Activated CD4-positive, alpha-beta memory T cell treated with anti-CD3 and anti-CD28 coated beads, Interleukin-2, amount 10 ng/mL, durations not matched to agents 7 days and 5 days (primary cell): ENCODE data around the gene ZPR1. TPM values are rescaled to one million over a fixed set of nuclear protein-coding genes. Genes with fewer than 3 reads are reported as not detected.
"Not testable (repeated sequence)": the region's sequence is repeated elsewhere in the genome, so short reads cannot be mapped to it uniquely, and the experiment has no call there.

Experiments used
- CTCF ChIA-PET: fragments of 350-600 bp; sonication (Branson Sonifier 250); formaldehyde crosslinking; loops from one replicate; lab custom pipeline; 2021; ENCODE audit warnings: antibody characterized with exemption, inconsistent platforms; lab: Charles Lee
- POLR2A ChIA-PET: fragments of 350-600 bp; sonication (Branson Sonifier 250); formaldehyde crosslinking; loops from one replicate; lab custom pipeline; 2021; ENCODE audit warnings: antibody characterized with exemption; lab: Charles Lee
- DNase-seq: peaks from one replicate; pipeline ENCODE4 v3.0.0-alpha.2; 2020
- H3K27ac Mint-ChIP-seq: one replicate; pipeline ENCODE4 v1.8.0; 2021; ENCODE audit warnings: mild to moderate bottlenecking, mixed read lengths
- H3K27me3 Mint-ChIP-seq: one replicate; pipeline ENCODE4 v1.8.0; 2021; ENCODE audit warnings: mixed read lengths
- H3K36me3 Mint-ChIP-seq: one replicate; pipeline ENCODE4 v1.8.0; 2021; ENCODE audit warnings: low read depth, mixed read lengths
- H3K4me1 Mint-ChIP-seq: one replicate; pipeline ENCODE4 v1.8.0; 2021; ENCODE audit warnings: mixed read lengths
- H3K4me3 Mint-ChIP-seq: one replicate; pipeline ENCODE4 v1.8.0; 2021; ENCODE audit warnings: mild to moderate bottlenecking, mixed read lengths
- H3K9me3 Mint-ChIP-seq: one replicate; pipeline ENCODE4 v1.8.0; 2021; ENCODE audit warnings: mixed read lengths
- total RNA-seq, 2 experiments: library from RNA; stranded (reverse); gene quantifications; one replicate each; pipeline ENCODE4 v1.2.3, GENCODE V29; 2021

The ZPR1 gene
- total RNA-seq, 2 experiments from 2014 or later = 55.6 to 57.6 TPM

DNA sequence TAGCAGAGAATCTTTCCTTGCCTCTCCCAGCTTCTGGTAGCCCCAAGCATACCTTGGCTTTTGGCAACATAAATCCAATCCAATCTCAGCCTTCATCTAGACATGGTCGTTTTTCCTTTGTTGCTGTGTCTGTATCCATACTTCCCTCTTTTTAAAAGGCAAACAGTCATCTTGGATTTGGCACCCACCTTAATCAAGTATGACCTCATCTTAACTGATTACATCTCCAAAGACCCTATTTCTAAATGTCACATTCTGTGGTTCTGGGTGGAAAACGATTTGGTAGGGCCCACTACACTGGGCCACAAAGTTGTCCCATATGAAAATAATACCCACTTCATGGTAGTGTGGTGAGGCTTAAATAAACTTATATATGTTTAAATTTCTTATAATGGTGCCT, 15.9 kb downstream of the ZPR1 start:
- H3K4me1 Mint-ChIP-seq = peaks cover 57% of the 10 kb centered on the region
- ChIA-PET CTCF (interaction anchor here (0.7 to 5.2 kb wide), 7 partner anchors 15 to 409 kb away, joined by 3 to 33 read pairs (median 5); partner anchors contain the start of genes APOA5 and ZPR1), POLR2A (interaction anchor here (1.0 to 8.8 kb wide), 11 partner anchors 11 to 407 kb away, joined by 3 to 119 read pairs (median 4); partner anchors contain the start of genes APOA1, APOA5 and ZPR1)
- DNase-seq = no peak
- H3K9me3 Mint-ChIP-seq = no peaks in the 10 kb centered on the region
- H3K36me3 Mint-ChIP-seq = peaks cover 34% of the 10 kb centered on the region
- H3K4me3 Mint-ChIP-seq = peak overlapping the region; percentile 97
- no peaks in the 10 kb centered on the region for H3K27me3 Mint-ChIP-seq
- peak overlapping the region; percentile 91 for H3K27ac Mint-ChIP-seq

DNA sequence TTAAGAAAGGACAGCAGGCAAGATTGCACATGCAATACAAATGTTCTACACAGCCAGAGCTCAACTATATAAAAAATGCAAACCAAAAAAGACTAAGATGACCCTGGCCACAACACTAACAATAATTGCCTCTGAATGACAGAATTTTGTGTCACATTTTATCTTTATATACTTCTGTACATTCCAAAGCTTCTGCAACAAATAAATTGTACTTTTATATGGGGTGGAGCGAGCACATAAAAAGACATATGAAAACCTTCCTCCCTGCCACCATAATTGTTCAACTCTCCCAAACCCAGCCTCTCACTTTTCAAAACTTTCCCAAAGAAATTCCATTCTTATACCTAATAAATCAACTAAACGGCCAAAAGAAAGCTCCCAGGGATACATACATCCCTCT, 25.7 kb downstream of the ZPR1 start:
- Mint-ChIP-seq H3K27me3 (no peaks in the 10 kb centered on the region), H3K27ac (no peak overlapping the region), H3K9me3 (no peaks in the 10 kb centered on the region), H3K4me3 (no peak overlapping the region), H3K4me1 (no peaks in the 10 kb centered on the region), H3K36me3 (peaks cover 63% of the 10 kb centered on the region)
- DNase-seq = no peak
- CTCF ChIA-PET = no interaction called here
- POLR2A ChIA-PET = interaction anchor here (1.4 to 2.8 kb wide), 2 partner anchors 10 to 24 kb away, joined by 3 to 13 read pairs; partner anchors contain the start of gene BUD13

GRCh38 chr11:116756044-116756443, 31.8 kb downstream of the ZPR1 start:
- not testable (repeated sequence) for H3K9me3 Mint-ChIP-seq, H3K27ac Mint-ChIP-seq

DNA sequence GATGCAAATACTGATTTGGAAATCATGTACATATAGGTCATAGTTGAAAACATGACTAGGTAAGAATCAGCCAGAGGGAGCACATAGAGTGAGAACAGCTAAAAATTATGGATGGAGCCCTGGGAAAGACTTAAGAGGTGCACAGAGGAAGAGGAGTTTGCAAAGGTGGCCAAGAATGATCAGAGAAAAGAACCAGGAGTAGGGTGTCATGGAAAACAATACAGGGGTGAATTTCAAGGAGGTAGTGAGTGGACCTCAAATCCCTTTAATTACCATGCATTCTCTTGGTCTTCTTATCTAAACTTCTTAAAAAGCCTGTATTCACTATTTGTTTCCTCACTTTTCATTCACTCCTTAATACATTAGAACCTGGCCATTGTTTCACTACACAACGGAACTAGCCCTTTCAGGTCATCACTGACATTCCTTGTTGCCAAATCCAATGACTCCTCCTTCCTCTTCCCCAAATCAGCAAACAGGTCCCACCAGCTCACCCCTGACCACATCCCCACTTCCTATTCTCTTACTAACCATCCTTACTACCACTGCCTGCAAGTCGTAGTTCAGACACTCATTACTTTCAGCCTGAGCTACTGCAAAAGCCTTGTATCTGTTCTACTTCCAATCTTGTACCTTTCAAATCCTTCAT, 37.6 kb downstream of the ZPR1 start:
- POLR2A ChIA-PET = interaction anchor here (1.1 kb wide), 1 partner anchor 395 kb away, joined by 3 read pairs; no protein-coding TSS in a partner anchor
- CTCF ChIA-PET = interaction anchor here (1.3 kb wide), 1 partner anchor 86 kb away, joined by 4 read pairs; no protein-coding TSS in a partner anchor

More at GRCh38 chr11:116756044-116756443, 31.8 kb downstream of the ZPR1 start:
- peaks cover 61% of the 10 kb centered on the region for H3K36me3 Mint-ChIP-seq
- H3K27me3 Mint-ChIP-seq, H3K4me1 Mint-ChIP-seq, POLR2A ChIA-PET, H3K4me3 Mint-ChIP-seq, DNase-seq: not testable (repeated sequence)
- CTCF ChIA-PET = interaction anchor here (1.0 to 1.9 kb wide), 2 partner anchors 13 to 23 kb away, joined by 3 to 10 read pairs; no protein-coding TSS in a partner anchor

GRCh38 chr11:116742104-116742503, 45.7 kb downstream of the ZPR1 start:
- Mint-ChIP-seq H3K4me1 (peaks cover 1% of the 10 kb centered on the region), H3K27ac (no peak overlapping the region), H3K4me3 (no peak overlapping the region), H3K9me3 (no peaks in the 10 kb centered on the region), H3K36me3 (peaks cover 16% of the 10 kb centered on the region), H3K27me3 (no peaks in the 10 kb centered on the region)
- ChIA-PET CTCF (interaction anchor here (1.4 to 4.2 kb wide), 5 partner anchors 8 to 18 kb away, joined by 3 to 35 read pairs (median 8); no protein-coding TSS in a partner anchor), POLR2A (no interaction called here)
- no peak for DNase-seq

More for the DNA sequence above, 37.6 kb downstream of the ZPR1 start:
- Mint-ChIP-seq H3K9me3 (no peaks in the 10 kb centered on the region), H3K36me3 (peaks cover 43% of the 10 kb centered on the region), H3K27ac (no peak overlapping the region), H3K4me1 (no peaks in the 10 kb centered on the region), H3K27me3 (no peaks in the 10 kb centered on the region), H3K4me3 (no peak overlapping the region)
- no peak for DNase-seq

DNA sequence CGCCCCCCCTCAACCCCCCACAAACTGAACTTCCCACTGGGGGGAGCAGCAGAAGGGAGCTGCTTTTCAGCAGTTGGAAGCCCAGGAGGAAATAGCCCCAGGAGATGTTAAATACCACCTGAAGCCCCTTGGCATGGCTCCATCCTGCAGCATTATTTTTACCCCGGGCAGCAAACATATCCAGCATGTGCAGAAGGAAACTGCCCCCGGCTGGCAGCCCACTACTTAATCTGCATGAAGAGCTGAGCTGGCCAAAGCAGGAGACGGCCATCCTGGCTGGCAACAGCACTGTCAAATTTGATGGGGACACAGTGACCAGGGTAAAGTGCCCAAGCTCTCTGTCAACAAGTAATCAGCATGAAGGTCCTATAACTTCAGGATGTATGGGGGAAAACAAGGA, 47.1 kb downstream of the ZPR1 start:
- H3K36me3 Mint-ChIP-seq = peaks cover 11% of the 10 kb centered on the region
- no peak overlapping the region for H3K4me3 Mint-ChIP-seq
- ChIA-PET CTCF (interaction anchor here (0.9 to 4.2 kb wide), 2 partner anchors 7 to 14 kb away, joined by 3 to 35 read pairs; no protein-coding TSS in a partner anchor), POLR2A (no interaction called here)
- H3K4me1 Mint-ChIP-seq = peaks cover 1% of the 10 kb centered on the region
- DNase-seq = no peak
- H3K27me3 Mint-ChIP-seq = no peaks in the 10 kb centered on the region
- no peaks in the 10 kb centered on the region for H3K9me3 Mint-ChIP-seq
- no peak overlapping the region for H3K27ac Mint-ChIP-seq

GRCh38 chr11:116738975-116739374, 48.8 kb downstream of the ZPR1 start:
- no peak overlapping the region for H3K4me3 Mint-ChIP-seq
- no peaks in the 10 kb centered on the region for H3K36me3 Mint-ChIP-seq
- H3K4me1 Mint-ChIP-seq = peaks cover 1% of the 10 kb centered on the region
- H3K27ac Mint-ChIP-seq = no peak overlapping the region
- DNase-seq = no peak
- ChIA-PET POLR2A (interaction anchor here (1.3 kb wide), 1 partner anchor 10 kb away, joined by 3 read pairs; no protein-coding TSS in a partner anchor), CTCF (interaction anchor here (1.0 to 1.3 kb wide), 2 partner anchors 52 to 367 kb away, joined by 3 to 4 read pairs; no protein-coding TSS in a partner anchor)
- no peaks in the 10 kb centered on the region for H3K27me3 Mint-ChIP-seq
- no peaks in the 10 kb centered on the region for H3K9me3 Mint-ChIP-seq

DNA sequence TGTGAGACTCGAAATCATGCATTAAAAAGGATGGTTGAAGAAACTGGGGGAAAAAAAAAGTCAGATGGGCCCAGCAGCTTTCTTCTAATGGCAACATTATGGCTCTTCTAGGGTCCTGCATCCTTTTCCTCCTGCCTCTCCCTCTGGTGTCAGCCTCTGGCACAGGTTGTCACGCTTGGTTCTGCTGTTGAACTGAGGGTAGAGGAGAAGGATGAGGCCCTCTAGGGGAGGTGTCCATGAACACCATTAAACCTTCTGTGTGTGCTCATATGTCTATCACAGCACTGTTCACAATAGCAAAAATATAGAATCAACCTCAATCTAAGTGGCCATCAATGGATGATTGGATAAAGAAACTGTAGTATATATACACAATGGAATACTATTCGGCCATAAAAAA, 51.1 kb downstream of the ZPR1 start:
- no peaks in the 10 kb centered on the region for H3K9me3 Mint-ChIP-seq
- POLR2A ChIA-PET = no interaction called here
- no peak overlapping the region for H3K4me3 Mint-ChIP-seq
- peaks cover 8% of the 10 kb centered on the region for H3K4me1 Mint-ChIP-seq
- CTCF ChIA-PET = interaction anchor here (1.3 to 1.8 kb wide), 2 partner anchors 54 to 99 kb away, joined by 3 to 4 read pairs; partner anchors contain the start of gene APOA5
- no peak overlapping the region for H3K27ac Mint-ChIP-seq
- DNase-seq = no peak
- no peaks in the 10 kb centered on the region for H3K27me3 Mint-ChIP-seq
- H3K36me3 Mint-ChIP-seq = no peaks in the 10 kb centered on the region

DNA sequence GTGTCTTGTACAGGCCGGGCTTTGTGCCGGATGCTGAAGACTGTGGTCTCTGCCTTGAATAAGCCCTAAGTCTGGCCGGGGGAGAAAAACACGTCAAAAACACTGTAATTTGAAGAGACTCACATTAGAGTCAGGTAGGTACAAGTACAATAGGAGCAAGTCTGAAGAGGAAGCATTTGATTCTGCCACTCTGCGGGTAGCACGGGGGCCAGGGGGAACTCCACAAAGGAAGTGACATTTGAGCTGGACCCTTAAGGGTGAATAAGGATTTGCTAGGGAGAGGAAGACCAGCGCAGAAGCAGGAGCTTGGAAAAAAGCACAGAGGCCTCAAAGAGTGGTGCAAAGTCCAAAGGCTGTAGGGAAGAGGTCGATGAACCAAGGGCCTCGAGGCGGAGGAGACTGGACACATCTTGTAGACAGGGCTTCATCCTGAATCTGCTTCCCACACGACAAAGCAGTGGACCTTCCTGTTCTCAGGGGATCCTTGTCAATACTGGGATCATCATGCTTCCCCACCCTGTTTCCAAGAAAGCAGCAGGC, 53.8 kb downstream of the ZPR1 start:
- no peak overlapping the region for H3K27ac Mint-ChIP-seq
- ChIA-PET CTCF (interaction anchor here (0.9 to 4.3 kb wide), 6 partner anchors 9 to 375 kb away, joined by 3 to 35 read pairs (median 18); no protein-coding TSS in a partner anchor), POLR2A (no interaction called here)
- H3K9me3 Mint-ChIP-seq = no peaks in the 10 kb centered on the region
- DNase-seq = no peak
- H3K36me3 Mint-ChIP-seq = no peaks in the 10 kb centered on the region
- H3K4me1 Mint-ChIP-seq = peaks cover 6% of the 10 kb centered on the region
- H3K4me3 Mint-ChIP-seq = no peak overlapping the region
- H3K27me3 Mint-ChIP-seq = no peaks in the 10 kb centered on the region

DNA sequence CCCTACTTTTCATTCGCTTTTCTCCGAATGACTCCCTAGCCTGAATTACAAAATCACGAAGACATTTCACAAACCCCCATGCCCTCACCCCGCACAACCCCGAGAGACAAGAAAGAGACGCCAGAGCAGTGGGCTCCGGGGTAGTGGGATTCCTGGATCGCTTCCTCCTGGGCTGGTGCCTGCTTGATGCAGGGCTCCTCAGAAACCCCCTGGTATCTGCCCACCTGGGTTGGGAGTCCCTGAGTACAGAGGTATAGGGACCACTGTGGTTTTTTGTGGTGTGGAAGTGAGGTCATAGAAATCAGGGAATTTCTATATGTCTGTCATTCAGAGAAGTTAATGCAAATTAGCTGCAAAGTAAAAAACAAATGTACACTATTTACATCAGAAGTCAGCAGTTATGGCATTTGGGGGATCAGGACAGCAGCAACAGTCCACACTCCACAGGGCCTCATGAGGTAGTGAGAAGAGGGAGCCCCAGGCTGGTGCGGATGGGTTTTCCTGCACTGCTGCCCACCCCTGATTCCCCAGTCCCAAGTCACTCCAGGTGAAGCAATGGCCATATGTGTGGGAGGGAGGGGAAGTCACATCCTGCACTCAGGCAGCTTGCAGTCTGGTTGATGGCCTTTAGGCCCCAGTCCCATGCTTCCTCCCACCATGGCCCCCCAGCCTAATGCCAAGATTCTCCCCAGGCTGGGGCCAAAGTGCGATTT, 54.6 kb downstream of the ZPR1 start:
- ChIA-PET POLR2A (interaction anchor here (1.3 kb wide), 2 partner anchors 53 to 103 kb away, joined by 3 to 8 read pairs; no protein-coding TSS in a partner anchor), CTCF (interaction anchor here (1.2 to 4.3 kb wide), 16 partner anchors 10 to 405 kb away, joined by 3 to 35 read pairs (median 4); partner anchors contain the start of gene APOA5)
- Mint-ChIP-seq H3K27ac (no peak overlapping the region), H3K4me3 (no peak overlapping the region), H3K4me1 (peaks cover 6% of the 10 kb centered on the region), H3K27me3 (no peaks in the 10 kb centered on the region), H3K36me3 (no peaks in the 10 kb centered on the region), H3K9me3 (no peaks in the 10 kb centered on the region)
- no peak for DNase-seq

GRCh38 chr11:116732271-116733042, 55.4 kb downstream of the ZPR1 start:
- H3K4me1 Mint-ChIP-seq = peaks cover 6% of the 10 kb centered on the region
- H3K9me3 Mint-ChIP-seq = no peaks in the 10 kb centered on the region
- no peaks in the 10 kb centered on the region for H3K27me3 Mint-ChIP-seq
- peak; percentile 67 for DNase-seq
- H3K36me3 Mint-ChIP-seq = no peaks in the 10 kb centered on the region
- no peak overlapping the region for H3K4me3 Mint-ChIP-seq
- CTCF ChIA-PET = interaction anchor here (0.9 to 4.3 kb wide), 17 partner anchors 9 to 406 kb away, joined by 3 to 35 read pairs (median 4); partner anchors contain the start of gene APOA5
- H3K27ac Mint-ChIP-seq = no peak overlapping the region
- POLR2A ChIA-PET = interaction anchor here (1.0 to 1.3 kb wide), 3 partner anchors 10 to 104 kb away, joined by 3 to 8 read pairs (median 3); no protein-coding TSS in a partner anchor
